H9 (cell line): ENCODE results near the gene EPSTI1. TPM values are rescaled to one million over a fixed set of nuclear protein-coding genes. Genes with fewer than 3 reads are reported as not detected.

Experiments used
- DNase-seq: peaks from one replicate; pipeline ENCODE4 v3.0.0-alpha.2; 2017
- H2AFZ ChIP-seq: one replicate; pipeline ENCODE4 v1.6.1; 2013; ENCODE audit warnings: mild to moderate bottlenecking, low read length, control low read depth, moderate library complexity
- H2AK5ac ChIP-seq: 2 replicates; pipeline ENCODE4 v1.6.1; 2013; ENCODE audit warnings: low read length, control low read depth, mixed read lengths; ENCODE audit not compliant: insufficient read length
- H2BK120ac ChIP-seq: one replicate; pipeline ENCODE4 v1.6.1; 2013; ENCODE audit warnings: low read depth, mild to moderate bottlenecking, low read length, control low read depth, inconsistent platforms; ENCODE audit not compliant: poor library complexity, severe bottlenecking
- H2BK12ac ChIP-seq: 2 replicates; pipeline ENCODE4 v1.6.1; 2013; ENCODE audit warnings: low read length, control low read depth, mixed read lengths, low read depth; ENCODE audit not compliant: insufficient read length
- H2BK15ac ChIP-seq: 2 replicates; pipeline ENCODE4 v1.6.1; 2013; ENCODE audit warnings: low read depth, low read length, control low read depth
- H2BK20ac ChIP-seq: one replicate; pipeline ENCODE4 v1.6.1; 2013; ENCODE audit warnings: low read depth, mild to moderate bottlenecking, low read length, control low read depth, inconsistent platforms; ENCODE audit not compliant: poor library complexity, severe bottlenecking
- H2BK5ac ChIP-seq: 2 replicates; pipeline ENCODE4 v1.6.1; 2013; ENCODE audit warnings: low read length, control low read depth, mixed read lengths; ENCODE audit not compliant: insufficient read length
- H3K14ac ChIP-seq: 2 replicates; pipeline ENCODE4 v1.6.1; 2013; ENCODE audit warnings: low read length, control low read depth; ENCODE audit not compliant: insufficient read depth
- H3K18ac ChIP-seq: 2 replicates; pipeline ENCODE4 v1.6.1; 2013; ENCODE audit warnings: low read depth, mild to moderate bottlenecking, mixed read lengths, low read length, control low read depth; ENCODE audit not compliant: insufficient read length
- H3K23ac ChIP-seq: 2 replicates; pipeline ENCODE4 v1.6.1; 2013; ENCODE audit warnings: low read length, control low read depth, mixed read lengths, low read depth; ENCODE audit not compliant: insufficient read length
- H3K23me2 ChIP-seq: 2 replicates; pipeline ENCODE4 v1.6.1; 2013; ENCODE audit warnings: low read depth, mild to moderate bottlenecking, mixed read lengths, low read length, control low read depth; ENCODE audit not compliant: insufficient read length, poor library complexity, severe bottlenecking
- H3K27ac ChIP-seq: 2 replicates; pipeline ENCODE4 v1.5.1; 2013; ENCODE audit warnings: low read length, control low read depth, mixed read lengths, low read depth; ENCODE audit not compliant: insufficient read length
- H3K27me3 ChIP-seq: 2 replicates; pipeline ENCODE4 v1.6.1; 2013; ENCODE audit warnings: low read length, control low read depth, inconsistent platforms; ENCODE audit not compliant: insufficient read depth
- H3K4ac ChIP-seq: 2 replicates; pipeline ENCODE4 v1.6.1; 2013; ENCODE audit warnings: low read depth, mild to moderate bottlenecking, control low read depth, inconsistent platforms, low read length, moderate library complexity
- H3K4me1 ChIP-seq: 2 replicates; pipeline ENCODE4 v1.6.1; 2013; ENCODE audit warnings: low read length, control low read depth, inconsistent platforms; ENCODE audit not compliant: insufficient read depth
- H3K4me2 ChIP-seq: 2 replicates; pipeline ENCODE4 v1.6.1; 2013; ENCODE audit warnings: low read length, control low read depth, mixed read lengths; ENCODE audit not compliant: insufficient read length, insufficient read depth
- H3K56ac ChIP-seq: 2 replicates; pipeline ENCODE4 v1.6.1; 2013; ENCODE audit warnings: low read depth, mild to moderate bottlenecking, mixed read lengths, low read length, control low read depth; ENCODE audit not compliant: insufficient read length
- H3K79me1 ChIP-seq: 2 replicates; pipeline ENCODE4 v1.6.1; 2013; ENCODE audit warnings: low read depth, mild to moderate bottlenecking, moderate library complexity, low read length, control low read depth, inconsistent platforms; ENCODE audit not compliant: insufficient read depth, poor library complexity, severe bottlenecking
- H3K79me2 ChIP-seq: 2 replicates; pipeline ENCODE4 v1.6.1; 2013; ENCODE audit warnings: low read length, control low read depth, inconsistent platforms; ENCODE audit not compliant: insufficient read depth
- H3K9ac ChIP-seq: 2 replicates; pipeline ENCODE4 v1.6.1; 2013; ENCODE audit warnings: low read length, control low read depth, mixed read lengths; ENCODE audit not compliant: insufficient read length; ENCODE audit errors: extremely low read depth
- H3K9me3 ChIP-seq: one replicate; pipeline ENCODE4 v1.6.1; 2013; ENCODE audit warnings: low read depth, low read length, inconsistent platforms; ENCODE audit not compliant: control insufficient read depth
- H3T11ph ChIP-seq: one replicate; pipeline ENCODE4 v1.6.1; 2013; ENCODE audit warnings: mild to moderate bottlenecking, low read length, control low read depth, inconsistent platforms
- H4K20me1 ChIP-seq: one replicate; pipeline ENCODE4 v1.6.1; 2013; ENCODE audit not compliant: control insufficient read depth, insufficient read length, insufficient read depth
- H4K5ac ChIP-seq: 2 replicates; pipeline ENCODE4 v1.6.1; 2013; ENCODE audit warnings: low read depth, mild to moderate bottlenecking, mixed read lengths, low read length, control low read depth; ENCODE audit not compliant: insufficient read length
- H4K8ac ChIP-seq: replicated peaks from 2 replicates; pipeline ENCODE4 v1.6.1; 2013; ENCODE audit warnings: low read length, control low read depth, mixed read lengths, low read depth; ENCODE audit not compliant: insufficient read length
- H4K91ac ChIP-seq: 2 replicates; pipeline ENCODE4 v1.6.1; 2013; ENCODE audit warnings: low read depth, mild to moderate bottlenecking, moderate library complexity, mixed read lengths, low read length, control low read depth; ENCODE audit not compliant: insufficient read length
- H3K27ac Mint-ChIP-seq, 3 experiments: 2 replicates in 2 of 3; 3 replicates in 1 of 3; pipeline ENCODE4 v1.8.0; 2020 to 2021; ENCODE audit warnings: mixed read lengths in 3 of 3, mild to moderate bottlenecking in 1 of 3, moderate library complexity in 1 of 3
- H3K27me3 Mint-ChIP-seq: 2 replicates; pipeline ENCODE4 v1.8.0; 2021; ENCODE audit warnings: low read depth, mild to moderate bottlenecking, moderate library complexity, mixed read lengths
- H3K36me3 Mint-ChIP-seq, 3 experiments: 2 replicates in 2 of 3; 3 replicates in 1 of 3; pipeline ENCODE4 v1.8.0; 2020 to 2021; ENCODE audit warnings: low read depth in 3 of 3, mixed read lengths in 3 of 3; ENCODE audit not compliant: insufficient read depth in 1 of 3
- H3K4me1 Mint-ChIP-seq, 2 experiments: 2 replicates each; pipeline ENCODE4 v1.8.0; 2020; ENCODE audit warnings: mixed read lengths in 2 of 2
- H3K4me3 Mint-ChIP-seq, 2 experiments: 2 replicates in 1 of 2; 3 replicates in 1 of 2; pipeline ENCODE4 v1.8.0; 2020 to 2021; ENCODE audit warnings: mild to moderate bottlenecking in 2 of 2, mixed read lengths in 2 of 2, moderate library complexity in 1 of 2
- H3K9me3 Mint-ChIP-seq, 2 experiments: 2 replicates in 1 of 2; 3 replicates in 1 of 2; pipeline ENCODE4 v1.8.0; 2020; ENCODE audit warnings: mild to moderate bottlenecking in 2 of 2, mixed read lengths in 2 of 2, moderate library complexity in 1 of 2
- WGBS: extraction: QIAGEN DNeasy Blood & Tissue Kit; methylation state at CpG from one replicate; pipeline ENCODE4 v1.1.7; 2013; ENCODE audit warnings: missing lambda C conversion rate, low lambda C conversion rate, mixed read lengths; ENCODE audit not compliant: insufficient read length; ENCODE audit errors: extremely low coverage; 5-methylcytosine and 5-hydroxymethylcytosine counted together
- total RNA-seq: library from RNA; stranded (reverse); gene quantifications from 2 replicates; pipeline ENCODE4 v1.2.1, GENCODE V29; 2021
- TF ChIP-seq, protein P1 (sequence below): fragments of 200-600 bp; sonication (generic); conservative IDR thresholded peaks from 3 replicates; pipeline ENCODE4 v1.8.0; 2021; ENCODE audit warnings: antibody characterized with exemption, mild to moderate bottlenecking

The EPSTI1 gene
- total RNA-seq, 1 experiment from 2014 or later: 0.70 TPM

DNA sequence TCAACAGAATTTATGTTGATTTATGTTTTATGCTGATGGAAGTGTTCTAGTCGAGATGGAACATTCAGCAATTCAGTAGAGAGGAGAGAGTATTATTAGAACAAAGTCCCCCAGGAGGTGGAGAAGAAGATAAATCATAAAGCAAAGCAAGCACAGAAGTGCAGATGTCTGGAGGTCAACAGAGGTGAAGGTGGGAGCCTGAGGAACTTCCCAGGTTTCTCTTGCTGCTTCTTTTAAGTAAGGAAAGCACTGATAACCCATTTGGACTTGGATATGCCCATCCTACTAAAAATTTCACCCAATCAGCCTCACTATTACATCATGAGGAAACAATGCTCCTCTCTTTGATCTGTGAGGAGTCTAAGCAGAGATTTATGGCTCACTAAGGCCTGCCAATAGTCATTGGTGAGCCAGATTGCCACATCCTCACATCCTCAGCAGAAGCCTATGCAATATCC, 98.8 kb downstream of the EPSTI1 start:
- Histone ChIP-seq H2AFZ (no peak overlapping the region), H4K8ac (no peak overlapping the region), H3K18ac (no peak overlapping the region), H3K56ac (no peak overlapping the region), H3K9me3 (no peaks in the 10 kb centered on the region), H2BK5ac (no peak overlapping the region), H3K23me2 (no peaks in the 10 kb centered on the region), H3K4me2 (no peak overlapping the region), H3K27me3 (no peaks in the 10 kb centered on the region), H3K79me2 (no peaks in the 10 kb centered on the region), H3K4ac (no peak overlapping the region), H3K14ac (no peak overlapping the region), H2BK20ac (no peak overlapping the region), H4K20me1 (no peaks in the 10 kb centered on the region), H3K9ac (no peak overlapping the region), H2BK12ac (no peak overlapping the region), H3T11ph (no peak overlapping the region), H4K5ac (no peak overlapping the region), H2AK5ac (no peak overlapping the region), H3K4me1 (peaks cover 3% of the 10 kb centered on the region; the same call in 1 of the 2 replicates), H3K27ac (no peak overlapping the region), H2BK15ac (no peak overlapping the region), H3K23ac (no peak overlapping the region), H4K91ac (no peak overlapping the region), H3K79me1 (no peaks in the 10 kb centered on the region), H2BK120ac (no peak overlapping the region)
- Mint-ChIP-seq H3K4me1 (peaks cover 11 to 13% of the 10 kb centered on the region in 2 experiments), H3K27me3 (no peaks in the 10 kb centered on the region; the same call in 1 of the 2 replicates), H3K9me3 (no peaks in the 10 kb centered on the region), H3K36me3 (no peaks in the 10 kb centered on the region), H3K4me3 (no peak overlapping the region), H3K27ac (no peak overlapping the region)
- DNase-seq: no peak
- TF ChIP-seq, protein P1, sequence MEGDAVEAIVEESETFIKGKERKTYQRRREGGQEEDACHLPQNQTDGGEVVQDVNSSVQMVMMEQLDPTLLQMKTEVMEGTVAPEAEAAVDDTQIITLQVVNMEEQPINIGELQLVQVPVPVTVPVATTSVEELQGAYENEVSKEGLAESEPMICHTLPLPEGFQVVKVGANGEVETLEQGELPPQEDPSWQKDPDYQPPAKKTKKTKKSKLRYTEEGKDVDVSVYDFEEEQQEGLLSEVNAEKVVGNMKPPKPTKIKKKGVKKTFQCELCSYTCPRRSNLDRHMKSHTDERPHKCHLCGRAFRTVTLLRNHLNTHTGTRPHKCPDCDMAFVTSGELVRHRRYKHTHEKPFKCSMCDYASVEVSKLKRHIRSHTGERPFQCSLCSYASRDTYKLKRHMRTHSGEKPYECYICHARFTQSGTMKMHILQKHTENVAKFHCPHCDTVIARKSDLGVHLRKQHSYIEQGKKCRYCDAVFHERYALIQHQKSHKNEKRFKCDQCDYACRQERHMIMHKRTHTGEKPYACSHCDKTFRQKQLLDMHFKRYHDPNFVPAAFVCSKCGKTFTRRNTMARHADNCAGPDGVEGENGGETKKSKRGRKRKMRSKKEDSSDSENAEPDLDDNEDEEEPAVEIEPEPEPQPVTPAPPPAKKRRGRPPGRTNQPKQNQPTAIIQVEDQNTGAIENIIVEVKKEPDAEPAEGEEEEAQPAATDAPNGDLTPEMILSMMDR: no peak
- WGBS: no CpG with 5 or more reads among the region's 1 CpG
